Measurements from ENCODE around the gene MESP2. TPM values are rescaled to one million over a fixed set of nuclear protein-coding genes. Genes with fewer than 3 reads are reported as not detected.
A peak's percentile ranks its signal among the peaks of the same experiment; 100 is the strongest.

The MESP2 gene
- total and polyA plus RNA-seq, 2 of the 13 experiments (the other 11 are each of a cell fraction or from before 2014, with no cell fraction given) = not detected

GRCh38 chr15:89806559-89807550 is 30.7 kb downstream of the MESP2 start (continued):
- TF ChIP-seq SCMH1 (CRISPR knock-in tag; IDR thresholded peaks at IDR 0.05; ENCODE audit: borderline replicate concordance) = no peak
- TF ChIP-seq NONO (IDR thresholded peaks at IDR 0.05) = no peak
- TF ChIP-seq NONO (CRISPR knock-in tag; conservative IDR thresholded peaks at IDR 0.05) = peak; percentile 64; the same call in 1 of the 2 replicates
- TF ChIP-seq TAF15 (IDR thresholded peaks at IDR 0.05; ENCODE audit: low read depth, low read length, poor library complexity, severe bottlenecking) = no peak
- TF ChIP-seq SMARCC2 (IDR thresholded peaks at IDR 0.05) = no peak
- TF ChIP-seq THAP11 (CRISPR knock-in tag; IDR thresholded peaks at IDR 0.05) = peak; percentile 66; the same call in 1 of the 2 replicates
- peak; percentile 66 for TF ChIP-seq ZNF777 (CRISPR knock-in tag; IDR thresholded peaks at IDR 0.05)
- TF ChIP-seq, protein P1, sequence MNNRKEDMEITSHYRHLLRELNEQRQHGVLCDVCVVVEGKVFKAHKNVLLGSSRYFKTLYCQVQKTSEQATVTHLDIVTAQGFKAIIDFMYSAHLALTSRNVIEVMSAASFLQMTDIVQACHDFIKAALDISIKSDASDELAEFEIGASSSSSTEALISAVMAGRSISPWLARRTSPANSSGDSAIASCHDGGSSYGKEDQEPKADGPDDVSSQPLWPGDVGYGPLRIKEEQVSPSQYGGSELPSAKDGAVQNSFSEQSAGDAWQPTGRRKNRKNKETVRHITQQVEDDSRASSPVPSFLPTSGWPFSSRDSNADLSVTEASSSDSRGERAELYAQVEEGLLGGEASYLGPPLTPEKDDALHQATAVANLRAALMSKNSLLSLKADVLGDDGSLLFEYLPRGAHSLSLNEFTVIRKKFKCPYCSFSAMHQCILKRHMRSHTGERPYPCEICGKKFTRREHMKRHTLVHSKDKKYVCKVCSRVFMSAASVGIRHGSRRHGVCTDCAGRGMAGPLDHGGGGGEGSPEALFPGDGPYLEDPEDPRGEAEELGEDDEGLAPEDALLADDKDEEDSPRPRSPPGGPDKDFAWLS (CRISPR knock-in tag; IDR thresholded peaks at IDR 0.05; ENCODE audit: borderline replicate concordance) = no peak
- TF ChIP-seq KLF15 (CRISPR knock-in tag; IDR thresholded peaks at IDR 0.05; ENCODE audit: borderline replicate concordance) = 0 out of 2 replicates have a peak, but pooled peaks have one; percentile 44
- TF ChIP-seq HIVEP1 (CRISPR knock-in tag; IDR thresholded peaks at IDR 0.05) = peak; percentile 63; the same call in 1 of the 2 replicates
- peak in 1 of 2 experiments; percentile 31; a peak in 1 of 4 replicates for TF ChIP-seq REST (IDR thresholded peaks at IDR 0.05; ENCODE audit: borderline replicate concordance in 1 of 2, low read depth in 1 of 2, low read length in 2 of 2)
- no peak for TF ChIP-seq SP140L (CRISPR knock-in tag; IDR thresholded peaks at IDR 0.05; ENCODE audit: borderline replicate concordance)
